Effector CD8-positive, alpha-beta T cell (primary cell): ENCODE measurements around the gene MAEA.
"Not testable (repeated sequence)": the region's sequence is repeated elsewhere in the genome, so short reads cannot be mapped to it uniquely, and the experiment has no call there.

Source experiments
- DNase-seq: peaks from one replicate; lab custom pipeline; 2025; lab: John Stamatoyannopoulos, UW

The MAEA gene

DNA sequence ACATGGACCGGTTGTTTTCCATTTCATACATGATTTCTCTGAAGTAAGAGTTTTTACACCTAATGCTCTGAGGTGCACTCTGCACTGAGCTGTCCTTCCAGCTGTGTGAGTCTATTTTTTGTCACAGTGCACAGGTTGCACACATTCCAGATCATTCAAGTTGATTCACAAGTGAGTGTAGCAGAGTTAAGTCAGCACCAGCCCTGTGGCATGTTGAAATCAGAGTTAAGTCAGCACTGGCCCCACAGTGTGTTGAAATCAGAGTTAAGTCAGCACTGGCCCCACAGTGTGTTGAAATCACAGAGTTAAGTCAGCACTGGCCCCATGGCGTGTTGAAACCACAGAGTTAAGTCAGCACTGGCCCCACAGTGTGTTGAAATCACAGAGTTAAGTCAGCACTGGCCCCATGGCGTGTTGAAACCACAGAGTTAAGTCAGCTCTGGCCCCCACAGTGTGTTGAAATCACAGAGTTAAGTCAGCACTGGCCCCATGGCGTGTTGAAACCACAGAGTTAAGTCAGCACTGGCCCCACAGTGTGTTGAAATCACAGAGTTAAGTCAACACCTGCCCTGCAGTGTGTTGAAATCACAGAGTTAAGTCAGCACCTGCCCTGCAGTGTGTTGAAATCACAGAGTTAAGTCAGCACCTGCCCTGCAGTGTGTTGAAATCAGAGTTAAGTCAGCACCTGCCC is 45.6 kb downstream of the MAEA start:
- not testable (repeated sequence) for DNase-seq

DNA sequence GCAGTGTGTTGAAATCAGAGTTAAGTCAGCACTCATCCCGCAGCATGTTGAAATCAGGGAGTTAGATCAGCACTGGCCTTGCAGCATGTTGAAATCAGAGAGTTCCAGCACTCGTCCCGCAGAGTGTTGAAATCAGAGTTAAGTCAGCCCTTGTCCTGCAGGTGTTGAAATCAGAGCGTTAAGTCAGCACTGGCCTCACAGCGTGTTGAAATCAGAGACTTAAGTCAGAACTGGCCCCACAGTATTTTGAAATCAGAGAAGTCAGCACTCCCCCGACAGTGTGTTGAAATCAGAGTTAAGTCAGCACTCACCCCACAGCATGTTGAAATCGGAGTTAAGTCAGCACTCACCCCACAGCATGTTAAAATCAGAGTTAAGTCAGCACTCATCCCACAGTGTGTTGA is 46.4 kb downstream of the MAEA start:
- no peak for DNase-seq

DNA sequence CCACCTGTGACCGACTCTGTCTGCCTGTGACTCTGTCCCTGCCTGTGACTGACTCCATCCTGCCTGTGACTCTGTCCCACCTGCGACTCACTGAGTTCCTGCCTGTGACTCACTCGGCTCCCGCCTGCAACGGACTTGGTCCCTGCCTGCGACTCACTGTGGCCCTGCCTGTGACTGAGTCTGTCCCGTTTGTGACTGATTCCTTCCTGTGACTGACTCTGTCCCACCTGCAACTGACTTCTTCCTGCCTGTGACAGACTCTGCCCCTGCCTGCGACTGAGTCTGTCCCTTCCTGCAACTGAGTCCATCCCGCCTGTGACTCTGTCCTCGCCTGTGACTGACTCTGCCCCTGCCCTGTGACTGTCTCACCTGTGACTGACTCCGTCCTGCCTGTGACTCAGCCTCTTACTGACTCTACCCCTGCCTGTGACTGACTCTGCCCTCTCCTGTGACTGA is 47.7 kb downstream of the MAEA start:
- DNase-seq = no peak

DNA sequence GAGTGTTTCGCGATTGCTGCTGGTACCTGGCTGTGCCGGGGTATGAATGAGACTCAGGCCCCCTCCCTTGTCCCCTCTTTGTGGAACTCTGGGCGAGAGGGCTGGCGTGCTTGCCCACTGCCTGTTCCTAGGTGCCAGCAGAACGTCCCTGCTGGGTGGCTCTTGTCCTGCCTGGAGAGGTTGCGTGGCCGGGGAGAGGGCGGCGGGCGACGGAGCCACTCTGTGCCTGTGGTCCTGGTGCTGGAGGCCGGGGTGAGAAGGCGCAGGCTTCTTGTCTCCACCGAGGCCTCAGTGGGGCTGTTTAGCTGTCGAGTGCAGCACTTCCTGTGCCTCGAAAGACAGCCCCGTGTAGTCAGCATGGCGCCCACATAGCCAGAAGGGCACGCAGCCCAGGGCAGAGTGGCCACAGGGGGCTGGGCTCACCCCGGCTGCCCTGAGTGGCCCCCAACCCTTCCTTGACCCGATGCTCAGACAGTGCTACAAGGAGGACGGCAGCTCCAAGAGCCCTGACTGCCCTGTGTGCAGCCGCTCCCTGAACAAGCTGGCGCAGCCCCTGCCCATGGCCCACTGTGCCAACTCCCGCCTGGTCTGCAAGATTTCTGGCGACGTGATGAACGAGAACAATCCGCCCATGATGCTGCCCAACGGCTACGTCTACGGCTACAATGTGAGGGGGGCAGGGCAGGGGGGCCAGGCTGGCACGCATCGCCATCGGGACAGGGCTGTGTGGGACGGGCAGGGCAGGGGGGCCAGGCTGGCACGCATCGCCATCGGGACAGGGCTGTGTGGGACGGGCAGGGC is 48.5 kb downstream of the MAEA start:
- DNase-seq = no peak

DNA sequence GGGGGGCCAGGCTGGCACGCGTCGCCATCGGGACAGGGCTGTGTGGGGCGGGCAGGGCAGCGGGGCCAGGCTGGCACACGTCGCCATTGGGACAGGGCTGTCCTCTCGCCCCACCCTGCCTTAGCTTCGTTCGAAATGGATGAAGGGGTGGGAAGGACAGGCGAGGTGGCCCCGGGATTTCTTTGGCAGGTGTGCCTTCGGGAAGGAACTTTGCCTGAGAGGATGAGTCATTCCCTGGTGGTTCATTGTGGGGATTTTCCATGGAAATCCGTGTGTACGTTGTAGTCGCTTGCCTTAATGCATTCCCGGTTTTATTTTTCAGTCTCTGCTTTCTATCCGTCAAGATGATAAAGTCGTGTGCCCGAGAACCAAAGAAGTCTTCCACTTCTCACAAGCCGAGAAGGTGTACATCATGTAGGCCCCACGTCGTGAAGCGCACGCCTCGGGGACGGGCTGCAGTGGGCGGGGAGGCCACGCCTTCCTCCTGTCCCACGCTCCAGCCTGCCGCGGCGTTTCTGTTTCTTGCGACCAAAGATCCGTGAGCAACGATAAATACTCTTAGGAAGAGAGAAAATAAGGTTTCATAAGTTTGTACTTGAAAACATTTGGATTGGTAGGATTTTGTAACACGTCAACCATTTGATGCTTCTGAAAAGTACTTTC is 49.2 kb downstream of the MAEA start:
- DNase-seq = no peak

DNA sequence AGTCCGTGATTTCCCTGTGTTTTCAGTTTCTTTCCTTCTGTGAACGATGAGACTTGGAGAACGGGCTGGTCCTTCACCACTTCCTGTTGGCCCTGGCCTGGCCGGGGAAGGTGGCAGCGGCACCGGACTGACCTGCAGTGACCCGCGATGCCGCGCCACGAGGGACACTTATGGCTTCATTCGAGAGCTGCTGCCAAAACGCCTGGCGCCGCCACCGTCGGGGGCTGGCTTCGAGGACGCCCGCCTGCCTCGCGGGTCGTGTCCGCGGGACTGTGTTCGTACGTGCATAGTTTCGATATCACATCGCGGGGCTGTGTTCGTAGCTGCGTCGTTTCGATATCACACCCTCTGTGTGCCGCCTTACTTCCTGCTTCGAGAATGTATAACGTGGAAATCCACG is 49.8 kb downstream of the MAEA start:
- no peak for DNase-seq

DNA sequence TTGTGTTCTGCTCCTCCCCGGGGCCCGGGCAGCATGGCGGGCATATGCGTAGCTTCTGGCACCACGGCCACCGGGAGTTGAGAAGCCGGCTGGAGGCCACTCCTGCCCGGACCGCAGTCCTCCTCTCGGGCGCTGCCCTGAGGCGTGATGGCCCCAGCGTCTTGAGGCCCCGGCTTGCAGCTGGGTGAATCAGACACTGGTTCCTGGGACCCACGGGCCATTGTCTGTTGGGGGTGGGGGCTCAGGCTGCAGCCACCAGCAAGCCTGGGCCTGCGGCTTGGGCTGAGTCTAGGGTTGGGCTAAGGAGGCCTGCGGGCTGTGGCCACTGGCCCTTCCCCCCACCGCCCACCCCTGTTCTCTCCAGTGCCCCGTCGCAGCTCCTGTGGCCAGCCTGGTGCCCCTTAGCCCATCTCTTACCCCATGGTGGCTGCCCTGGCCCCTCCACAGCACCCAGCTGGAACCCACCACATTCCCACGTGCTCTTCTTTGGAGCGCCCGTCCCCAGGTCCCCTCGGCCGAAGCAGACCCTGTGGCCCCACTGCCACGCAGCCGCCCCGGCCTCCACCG is 50.6 kb downstream of the MAEA start:
- no peak for DNase-seq

DNA sequence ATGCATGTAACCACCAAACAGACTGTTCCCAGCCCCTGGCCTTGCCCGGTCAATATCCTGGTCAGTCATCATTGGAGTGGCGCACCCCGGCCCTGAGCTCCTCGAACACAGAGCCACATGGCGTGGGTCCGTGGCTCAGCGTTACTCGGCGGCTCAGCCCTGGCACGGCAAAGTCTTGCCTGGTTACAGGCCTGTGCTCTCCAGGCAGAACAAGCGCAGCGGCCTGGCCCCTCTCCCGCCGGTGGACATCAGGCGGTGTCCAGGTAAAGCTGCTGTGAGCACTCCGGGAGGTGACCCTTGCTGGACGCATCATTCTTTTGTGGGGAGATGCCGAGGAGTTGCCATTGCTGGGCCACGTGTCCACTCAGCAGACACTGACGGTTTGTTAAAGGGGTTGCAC is 51.2 kb downstream of the MAEA start:
- DNase-seq = no peak

DNA sequence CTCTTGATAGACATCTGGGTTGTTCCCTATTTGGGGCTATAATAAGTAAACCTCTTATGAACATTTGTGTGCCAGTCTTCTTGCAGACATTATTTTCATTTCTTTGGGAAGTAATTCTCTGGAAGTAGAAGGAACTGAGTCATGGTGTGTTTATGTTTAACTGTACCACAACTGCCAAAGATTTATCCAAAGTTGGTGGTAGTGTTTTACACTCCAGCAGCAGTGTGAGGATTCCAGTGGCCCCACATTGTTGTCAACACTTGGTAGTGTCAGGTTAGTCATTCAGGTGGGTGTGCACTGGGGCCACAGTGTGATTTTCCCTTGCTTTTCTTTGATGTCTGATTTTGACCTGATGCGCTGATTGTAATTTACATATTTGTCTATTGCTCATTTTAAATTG is 52.3 kb downstream of the MAEA start:
- DNase-seq = no peak

DNA sequence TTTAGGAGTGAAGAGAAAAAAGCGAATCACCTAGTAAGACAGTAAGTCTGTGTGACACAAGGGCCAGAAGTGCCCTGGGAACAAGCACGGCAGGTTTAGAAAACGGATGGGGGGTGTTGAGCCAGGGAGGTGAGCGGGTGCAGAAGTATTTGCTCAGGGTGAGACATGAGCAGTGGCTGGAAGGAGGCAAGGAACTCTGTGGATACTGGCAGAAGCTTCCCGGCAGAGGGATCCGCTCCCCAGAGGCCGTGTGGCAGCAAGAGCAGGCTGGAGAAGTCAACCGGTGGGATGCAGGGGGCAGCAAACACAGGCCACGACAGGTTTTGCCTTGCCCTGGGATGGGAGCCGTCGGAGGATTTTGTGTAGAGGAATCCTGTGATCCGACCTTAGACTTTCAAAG is 55.0 kb downstream of the MAEA start:
- no peak for DNase-seq

DNA sequence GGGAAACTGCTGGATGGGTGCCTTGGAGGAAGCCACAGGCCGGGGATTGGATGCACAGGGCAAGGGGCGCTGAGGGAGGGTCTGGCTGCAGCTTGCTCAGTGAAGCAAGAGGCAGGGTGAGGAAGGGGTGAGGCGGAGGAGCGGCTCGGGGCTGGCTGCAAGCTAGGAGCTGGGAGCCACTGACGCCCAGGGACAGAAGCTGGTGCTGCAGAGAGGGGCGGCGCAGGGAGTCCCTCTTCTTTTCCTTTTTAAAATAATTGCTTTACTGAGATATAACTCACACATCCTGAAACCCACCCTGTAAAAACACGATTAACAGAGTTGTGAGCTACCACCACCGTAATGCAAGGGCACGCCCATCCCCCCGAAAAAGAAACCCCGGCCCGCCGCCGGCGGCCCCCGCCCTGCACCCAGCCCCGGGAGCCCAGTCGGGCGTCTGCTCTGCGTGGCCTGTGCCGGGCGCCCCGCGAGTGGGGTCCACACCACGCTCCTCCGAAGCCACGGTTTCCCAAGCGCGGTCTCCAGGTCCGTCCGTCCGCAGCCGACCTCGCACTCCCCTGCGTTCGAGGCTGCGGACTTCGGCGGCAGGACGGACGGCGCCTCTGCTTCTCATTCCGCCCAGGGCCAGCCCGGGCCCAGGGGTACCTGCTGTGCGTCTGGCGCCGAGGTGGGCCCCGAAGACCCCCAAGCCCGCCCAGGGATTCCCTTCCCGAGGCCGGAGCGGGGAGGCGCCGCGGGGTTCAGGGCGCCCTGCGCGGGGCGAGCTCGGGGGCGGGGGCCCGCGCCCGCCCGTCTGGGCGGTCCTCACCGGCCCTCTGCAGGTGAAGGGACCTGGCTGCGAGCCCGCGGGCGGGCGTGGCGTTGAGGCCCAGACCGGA is 56.5 kb downstream of the MAEA start:
- peak; percentile 32 for DNase-seq

DNA sequence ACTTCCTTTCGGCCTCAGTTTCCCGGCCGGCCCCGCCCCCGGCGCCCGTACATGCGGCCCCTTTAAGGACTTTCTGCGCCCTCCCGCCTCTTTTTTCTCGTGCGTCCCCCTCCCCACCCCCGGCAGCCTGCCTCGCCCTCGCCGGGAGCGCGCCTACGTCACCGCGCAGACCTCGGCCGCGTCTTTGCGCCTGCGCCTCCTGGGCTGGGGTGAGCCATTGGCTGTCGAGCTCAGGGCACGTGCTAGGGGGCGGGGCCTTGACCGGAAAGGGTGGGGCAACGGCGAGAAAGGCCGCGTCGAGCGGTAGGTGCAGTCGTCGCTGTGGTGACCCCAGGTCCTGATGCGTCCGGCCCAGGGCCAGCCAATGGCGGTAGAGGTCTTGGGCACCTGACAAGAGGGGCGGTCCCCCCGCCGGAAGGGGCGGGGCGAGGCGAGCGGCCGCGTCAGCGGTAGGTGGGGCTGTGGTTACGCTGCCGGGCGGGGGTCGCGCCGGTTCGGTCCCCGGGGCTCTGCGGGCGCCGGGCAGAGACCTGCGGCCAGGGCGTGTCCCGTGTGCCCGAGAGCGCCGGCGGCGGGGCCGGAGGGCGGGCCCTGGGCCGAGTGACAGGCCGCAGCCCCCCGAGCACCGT is 57.2 kb downstream of the MAEA start, which contains the start of gene UVSSA:
TSS of gene UVSSA (plus strand) at position 428 of the 629 bp plus-strand sequence. CDS start 884 bp downstream, outside the sequence.
- DNase-seq = peak; percentile 100

DNA sequence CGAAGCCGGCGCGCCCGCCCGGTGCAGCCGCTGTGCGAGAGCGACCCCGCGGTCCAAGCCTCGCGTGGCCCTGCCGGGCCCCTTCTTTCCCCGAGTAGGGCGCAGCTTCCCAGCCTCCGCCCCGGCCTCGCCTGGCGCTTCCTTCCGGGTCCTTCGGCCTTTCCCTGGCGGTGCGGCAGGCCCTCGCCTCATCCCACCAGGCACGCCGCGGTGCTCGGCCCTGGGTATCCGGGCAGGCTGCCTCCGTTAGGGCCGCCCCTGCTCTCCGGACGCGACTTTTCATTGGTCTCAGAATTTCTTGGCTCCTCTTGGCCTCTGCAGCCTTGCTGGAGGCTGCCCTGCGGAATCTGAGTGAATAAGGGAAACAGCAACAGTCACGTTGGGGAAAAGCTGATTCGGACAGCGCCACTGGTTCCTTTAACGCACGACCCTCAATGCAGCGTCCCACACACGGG is 57.7 kb downstream of the MAEA start:
- peak; percentile 48 for DNase-seq

DNA sequence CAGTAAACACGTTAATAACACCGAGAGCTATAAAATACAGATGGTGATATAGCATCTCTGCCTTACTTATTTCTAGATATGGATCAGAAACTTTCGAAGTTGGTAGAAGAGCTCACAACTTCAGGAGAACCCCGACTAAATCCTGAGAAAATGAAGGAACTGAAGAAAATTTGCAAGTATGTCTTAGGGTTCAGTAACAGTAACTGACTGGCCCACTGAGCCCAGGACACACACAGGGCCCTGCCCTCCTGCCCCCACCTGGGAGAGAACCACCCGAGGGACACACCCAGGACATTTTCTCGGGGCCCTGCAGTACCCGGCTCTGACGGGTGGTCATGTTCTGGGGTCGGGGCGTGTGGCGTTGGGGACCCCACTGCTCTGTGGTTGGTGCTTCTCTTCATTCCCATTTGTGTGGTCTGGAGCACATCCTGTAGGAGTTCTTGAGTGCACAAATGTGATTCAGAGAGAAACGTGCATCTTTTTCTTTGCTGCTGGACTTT is 58.4 kb downstream of the MAEA start:
- no peak for DNase-seq

DNA sequence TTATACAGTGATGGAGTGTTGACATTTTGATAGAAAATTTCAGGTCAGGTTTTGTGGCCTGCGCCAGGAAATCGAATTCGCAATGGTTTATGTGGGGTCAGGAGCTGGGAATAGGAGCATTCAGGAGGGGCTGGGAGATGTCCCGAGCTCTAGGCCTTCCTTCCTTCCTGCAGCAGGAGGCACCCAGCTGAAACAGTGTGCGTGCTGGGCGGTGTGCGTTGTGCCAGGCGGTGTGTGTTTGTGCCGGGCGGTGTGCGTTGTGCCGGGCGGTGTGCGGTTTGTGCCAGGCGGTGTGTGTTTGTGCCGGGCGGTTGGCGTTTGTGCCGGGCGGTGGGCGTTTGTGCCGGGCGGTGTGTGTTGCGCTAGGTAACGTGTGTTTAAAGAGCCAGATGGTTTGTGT is 59.1 kb downstream of the MAEA start:
- no peak for DNase-seq

DNA sequence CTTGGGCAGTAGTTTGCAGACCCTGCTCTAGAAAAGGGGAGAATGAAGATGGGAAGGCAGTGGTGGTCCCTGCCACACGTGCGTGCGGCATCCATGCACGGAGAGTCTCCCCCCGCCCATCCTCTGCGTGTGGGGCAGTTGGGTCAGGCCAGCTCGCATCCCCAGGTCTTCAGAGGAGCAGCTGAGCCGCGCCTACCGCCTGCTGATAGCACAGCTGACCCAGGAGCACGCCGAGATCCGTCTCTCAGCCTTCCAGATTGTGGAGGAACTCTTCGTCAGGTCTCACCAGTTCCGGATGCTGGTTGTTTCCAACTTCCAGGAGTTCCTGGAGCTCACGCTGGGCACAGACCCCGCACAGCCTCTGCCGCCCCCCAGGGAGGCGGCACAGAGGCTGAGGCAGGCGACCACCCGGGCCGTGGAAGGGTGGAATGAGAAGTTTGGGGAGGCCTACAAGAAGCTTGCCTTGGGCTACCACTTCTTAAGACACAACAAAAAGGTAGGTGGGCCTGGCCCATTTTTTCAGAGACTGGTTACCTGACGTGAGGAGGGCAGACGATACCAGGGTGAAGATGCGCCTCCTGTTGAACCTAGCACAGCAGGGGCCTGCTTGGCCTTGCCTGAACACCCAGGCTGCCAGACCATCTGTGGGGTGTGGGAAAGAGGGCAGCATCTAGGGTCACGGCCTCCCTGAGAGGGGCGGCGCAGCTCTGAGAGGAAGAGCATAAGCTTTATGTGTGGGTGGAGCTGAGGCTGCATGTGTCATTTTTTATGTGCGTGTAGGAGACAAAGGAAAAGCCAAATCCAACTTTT is 59.9 kb downstream of the MAEA start:
- no peak for DNase-seq

DNA sequence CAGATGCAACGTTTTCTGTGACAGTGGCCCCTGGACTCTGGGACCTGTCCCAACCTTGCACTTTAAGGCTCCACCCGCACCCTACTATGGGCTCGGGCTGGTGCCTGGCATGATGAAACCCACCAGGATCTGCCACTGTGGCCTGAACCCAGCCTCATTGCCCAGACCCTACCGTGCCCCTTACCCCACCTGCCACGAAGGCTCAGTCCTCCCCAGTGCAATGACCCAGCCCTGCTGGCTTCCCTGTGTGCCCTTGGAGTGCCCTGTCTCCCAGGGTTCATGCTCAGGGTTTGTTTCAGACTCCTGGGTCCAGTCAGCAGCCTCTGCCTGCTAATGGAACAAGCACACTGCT is 60.5 kb downstream of the MAEA start:
- DNase-seq = no peak

DNA sequence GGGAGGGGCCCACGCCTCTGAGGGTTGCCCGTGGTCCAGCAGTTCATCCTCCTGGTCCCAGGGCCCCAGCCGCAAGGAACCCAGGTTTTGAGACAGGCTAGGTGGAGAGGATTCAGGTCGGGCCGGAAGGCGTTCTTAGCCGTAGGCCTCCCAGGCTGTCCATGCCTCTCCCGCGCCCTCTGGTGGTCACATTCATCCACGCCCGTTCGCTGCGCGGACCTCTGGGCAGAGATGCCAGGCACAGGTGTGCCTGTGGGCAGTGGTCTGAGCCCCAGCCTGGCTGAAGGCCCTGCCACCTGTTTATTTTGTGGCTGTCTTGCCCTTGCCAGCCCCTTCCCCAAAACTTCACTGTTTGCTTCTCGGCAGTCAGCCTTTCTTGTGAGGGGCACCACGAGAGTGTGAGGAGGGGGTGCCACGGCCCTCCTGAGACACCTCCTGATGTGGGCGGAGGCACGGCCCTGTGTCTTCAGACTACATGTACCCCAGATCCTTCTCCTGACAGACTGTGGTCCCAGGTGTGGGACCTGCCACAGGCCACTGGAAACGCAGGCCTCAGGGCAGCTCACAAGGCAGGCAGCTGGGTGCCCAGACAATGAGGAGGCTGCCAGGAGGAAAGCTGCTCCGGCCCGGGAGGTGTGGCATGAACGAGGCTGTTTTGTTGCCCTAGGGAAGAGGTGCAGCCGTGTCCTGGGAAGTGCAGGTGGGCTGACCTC is 62.3 kb downstream of the MAEA start:
- peak; percentile 85 for DNase-seq

DNA sequence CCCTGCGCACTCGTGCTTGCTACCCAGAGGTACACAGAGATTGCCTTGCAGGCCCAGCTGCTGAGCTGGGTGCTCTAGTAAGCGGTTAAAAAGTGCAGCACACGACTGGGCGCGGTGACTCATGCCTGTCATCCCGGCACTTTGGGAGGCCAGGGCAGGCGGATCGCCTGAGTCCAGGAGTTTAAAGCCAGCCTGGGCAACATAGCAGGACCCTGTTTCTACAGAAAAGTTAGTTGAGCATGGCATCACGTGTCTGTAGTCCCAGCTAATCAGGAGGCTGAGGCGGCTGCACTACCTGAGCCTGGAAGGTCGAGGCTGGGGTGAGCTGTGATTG is 62.8 kb downstream of the MAEA start:
- no peak for DNase-seq
